Esophagus (tissue), 2 donors: ENCODE measurements around the gene GPR158. TPM values are rescaled to one million over a fixed set of nuclear protein-coding genes. Genes with fewer than 3 reads are reported as not detected.
"Not testable (repeated sequence)": the region's sequence is repeated elsewhere in the genome, so short reads cannot be mapped to it uniquely, and the experiment has no call there.

Experiments
- H3K27ac ChIP-seq, 2 donors: one replicate each; pipeline ENCODE4 v1.5.1; 2013; ENCODE audit warnings: low read depth in 2 of 2, mild to moderate bottlenecking in 2 of 2, inconsistent platforms in 1 of 2, low read length in 1 of 2, moderate library complexity in 1 of 2
- H3K27me3 ChIP-seq, 2 donors: one replicate each; pipeline ENCODE4 v1.6.1; 2013; ENCODE audit warnings: low read length in 2 of 2, control low read depth in 1 of 2, mild to moderate bottlenecking in 1 of 2; ENCODE audit not compliant: insufficient read depth in 2 of 2, control insufficient read depth in 1 of 2
- H3K36me3 ChIP-seq, 2 donors: one replicate each; pipeline ENCODE4 v1.6.1; 2013; ENCODE audit warnings: low read length in 1 of 2; ENCODE audit not compliant: control insufficient read depth in 2 of 2, insufficient read depth in 2 of 2
- H3K4me1 ChIP-seq, 2 donors: one replicate each; pipeline ENCODE4 v1.6.1; 2013; ENCODE audit warnings: low read length in 1 of 2; ENCODE audit not compliant: control insufficient read depth in 2 of 2, insufficient read depth in 2 of 2
- H3K4me3 ChIP-seq, 2 donors: one replicate each; pipeline ENCODE4 v1.5.1; 2013; ENCODE audit warnings: low read length in 2 of 2, mild to moderate bottlenecking in 2 of 2, low read depth in 1 of 2, moderate library complexity in 1 of 2
- H3K9me3 ChIP-seq, 2 donors: one replicate each; pipeline ENCODE4 v1.6.1; 2013; ENCODE audit warnings: mild to moderate bottlenecking in 2 of 2, low read depth in 1 of 2, low read length in 1 of 2, moderate library complexity in 1 of 2; ENCODE audit not compliant: control insufficient read depth in 2 of 2, insufficient read depth in 1 of 2
- WGBS, 2 donors: extraction: QIAGEN DNeasy Blood & Tissue Kit; methylation state at CpG; one replicate each; pipeline ENCODE4 v1.1.7; 2013; 5-methylcytosine and 5-hydroxymethylcytosine counted together
- polyA plus RNA-seq, 2 donors: library from polyadenylated mRNA; stranded (reverse); fragments of 200-250 nt; gene quantifications; one replicate each; pipeline ENCODE4 v1.2.3, GENCODE V29; 2013
- donor health status: healthy with polysubstance abuse.
- donor health status: Bipolar disorder and iron deficiency.

GPR158 gene
- polyA plus RNA-seq, 2 donors: under 0.01 TPM; not detected in 1

DNA sequence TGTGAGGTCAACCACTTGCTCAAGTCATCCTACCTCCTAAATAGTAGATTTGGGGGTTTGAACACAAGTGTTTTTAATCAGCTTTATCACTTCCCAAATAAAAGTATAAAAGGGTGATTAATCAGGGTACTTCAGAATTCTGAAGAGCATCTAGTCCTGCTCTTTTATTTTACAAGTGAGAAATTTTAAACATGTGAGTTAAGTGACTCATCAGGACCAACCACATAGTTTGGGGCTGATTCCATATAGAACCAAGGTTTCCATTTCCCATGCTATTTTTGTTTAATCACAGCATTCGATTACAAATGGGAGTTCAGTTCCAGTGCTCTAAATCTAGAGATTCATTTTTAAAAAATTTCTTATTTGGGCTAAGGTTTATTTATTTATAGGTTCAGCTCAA lies 113.4 kb downstream of the GPR158 start:
- Histone ChIP-seq H3K4me3 (no peak overlapping the region), H3K27me3 (no peaks in the 10 kb centered on the region), H3K36me3 (no peaks in the 10 kb centered on the region), H3K4me1 (no peaks in the 10 kb centered on the region), H3K27ac (no peak overlapping the region), H3K9me3 (peaks cover 0 to 2% of the 10 kb centered on the region in 2 donors)
- WGBS, 2 donors: 69 to 72% methylated on average over 1 of the region's 1 CpG

DNA sequence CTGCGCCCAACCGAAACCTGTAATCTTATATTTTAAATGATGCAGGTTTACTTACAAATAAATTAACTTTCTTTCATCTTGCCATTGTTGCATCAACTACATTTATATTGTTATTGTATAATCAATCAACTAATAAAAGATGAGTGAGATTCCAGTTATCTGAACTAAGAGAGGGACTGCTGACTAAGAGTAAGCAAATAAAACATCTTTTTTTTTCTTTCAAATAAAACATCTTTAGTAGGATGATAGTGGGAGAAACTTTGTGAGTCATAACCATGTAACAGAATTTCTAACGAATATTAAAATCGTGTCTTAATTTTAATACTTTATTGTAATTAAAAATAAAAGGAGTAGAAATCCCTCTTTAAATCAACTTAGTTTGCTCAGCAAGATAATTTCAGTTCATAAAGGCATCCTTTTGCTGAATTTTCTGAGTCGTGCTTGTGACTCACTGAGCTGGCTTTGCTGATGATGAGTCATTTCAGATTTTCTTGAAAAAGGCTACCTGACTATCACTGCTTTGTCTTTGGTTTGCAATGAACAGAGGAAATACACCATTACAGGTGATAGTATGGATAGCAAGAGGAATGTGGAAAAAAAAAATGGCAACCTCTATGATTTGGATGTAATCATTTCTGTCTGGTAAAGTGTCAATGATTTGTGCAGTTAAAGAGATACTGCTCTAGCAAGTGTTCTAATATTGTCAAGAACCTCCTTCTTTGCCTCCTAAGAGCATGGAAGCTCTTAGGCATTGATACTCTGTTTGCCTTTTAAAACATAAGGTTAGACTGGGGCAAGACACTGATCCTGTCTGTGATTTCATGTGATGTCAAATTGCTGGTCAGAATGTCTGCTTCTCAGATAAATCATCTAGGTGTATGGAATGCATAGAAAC lies 119.5 kb downstream of the GPR158 start:
- Histone ChIP-seq H3K27me3 (no peaks in the 10 kb centered on the region), H3K36me3 (no peaks in the 10 kb centered on the region), H3K4me3 (no peak overlapping the region), H3K4me1 (no peaks in the 10 kb centered on the region), H3K9me3 (no peaks in the 10 kb centered on the region), H3K27ac (no peak overlapping the region)
- WGBS, 2 donors: 59 to 66% methylated on average over 5 of the region's 5 CpGs

DNA sequence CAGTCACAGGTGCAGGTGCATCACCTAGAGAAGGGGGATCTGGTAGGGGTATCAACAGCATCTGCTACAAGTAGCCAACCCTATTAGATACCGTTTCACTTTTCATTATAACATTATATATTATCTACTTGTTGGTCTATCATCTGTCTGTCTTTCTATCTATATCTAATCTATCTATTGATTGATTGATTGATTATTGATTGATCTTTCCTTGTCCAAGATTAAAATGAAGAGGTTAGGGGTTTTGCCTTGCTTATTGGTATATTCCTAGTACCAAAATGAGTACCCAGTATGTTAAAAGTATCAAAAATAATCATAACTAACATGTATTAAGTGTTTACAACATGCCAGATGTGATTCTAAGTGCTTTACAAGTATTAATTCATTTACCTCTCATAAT lies 121.5 kb downstream of the GPR158 start:
- 63 to 73% methylated on average over 1 of the region's 1 CpG for WGBS, 2 donors

DNA sequence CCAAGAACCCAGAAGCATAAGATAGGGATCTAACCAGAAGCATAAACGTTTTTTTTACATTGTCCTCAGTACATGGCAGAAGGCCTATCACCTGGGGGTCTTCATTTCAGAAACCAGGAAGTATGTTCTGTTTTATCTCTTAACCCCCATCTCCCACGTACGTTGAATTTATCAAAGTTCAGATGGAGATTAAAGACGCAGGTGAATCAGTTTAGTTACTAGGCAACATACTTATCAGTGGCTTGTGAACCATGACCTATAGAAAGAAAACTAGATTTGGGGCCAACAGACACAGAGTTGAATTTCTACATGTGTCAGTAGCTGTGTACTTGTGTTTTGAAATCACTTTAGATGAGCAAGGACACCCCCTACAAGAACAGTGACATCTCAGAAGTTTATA lies 122.7 kb downstream of the GPR158 start:
- Histone ChIP-seq H3K4me3 (no peak overlapping the region), H3K27me3 (no peaks in the 10 kb centered on the region), H3K27ac (no peak overlapping the region), H3K4me1 (no peaks in the 10 kb centered on the region), H3K36me3 (no peaks in the 10 kb centered on the region), H3K9me3 (no peaks in the 10 kb centered on the region)
- 32 to 47% methylated on average over 4 of the region's 4 CpGs for WGBS, 2 donors

More for the DNA sequence above, 121.5 kb downstream of the GPR158 start:
- no peaks in the 10 kb centered on the region for H3K4me1 ChIP-seq
- H3K36me3 ChIP-seq: no peaks in the 10 kb centered on the region
- no peak overlapping the region for H3K4me3 ChIP-seq
- H3K27me3 ChIP-seq: no peaks in the 10 kb centered on the region
- no peak overlapping the region for H3K27ac ChIP-seq
- no peaks in the 10 kb centered on the region for H3K9me3 ChIP-seq

DNA sequence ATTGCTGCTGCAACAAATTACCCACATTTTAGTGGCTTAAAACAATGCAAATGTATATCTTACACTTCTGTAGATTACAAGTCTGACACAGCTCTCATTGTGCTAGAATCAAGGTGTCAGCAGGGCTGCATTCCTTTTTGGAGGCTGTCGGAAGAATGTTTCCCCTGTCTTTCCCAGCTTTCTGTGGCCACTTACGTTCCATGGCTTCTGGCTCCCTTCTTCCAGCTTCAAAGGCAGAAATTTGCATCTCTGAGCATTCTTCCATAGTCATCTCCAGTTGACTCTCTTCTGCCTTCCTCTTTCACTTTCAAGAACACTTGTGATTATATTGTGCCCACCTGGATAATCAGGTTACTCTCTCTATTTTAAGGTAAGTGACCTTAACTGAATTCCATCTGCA lies 125.3 kb downstream of the GPR158 start:
- no peak overlapping the region for H3K27ac ChIP-seq
- H3K36me3 ChIP-seq: no peaks in the 10 kb centered on the region
- H3K4me1 ChIP-seq: no peaks in the 10 kb centered on the region
- no peaks in the 10 kb centered on the region for H3K27me3 ChIP-seq
- WGBS, 2 donors: 60 to 72% methylated on average over 2 of the region's 2 CpGs
- no peaks in the 10 kb centered on the region for H3K9me3 ChIP-seq
- no peak overlapping the region for H3K4me3 ChIP-seq

DNA sequence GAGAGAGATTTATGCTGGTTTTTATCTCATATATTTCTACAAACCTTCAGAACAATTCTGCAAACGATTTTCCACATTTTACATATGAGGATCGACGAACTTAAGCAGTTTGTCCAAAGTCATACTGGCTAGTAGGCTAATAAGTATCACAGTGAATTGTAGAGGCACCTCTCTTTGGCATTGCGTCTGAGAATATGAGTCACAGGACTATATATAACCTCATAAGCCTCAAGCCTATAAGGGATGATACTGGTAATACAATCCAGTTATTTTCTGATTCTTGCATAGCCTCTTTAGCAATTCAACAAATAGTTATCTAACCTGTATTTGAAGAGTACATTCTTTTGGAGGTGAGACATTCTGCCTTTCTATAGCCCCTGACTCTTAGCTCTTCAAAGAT lies 129.8 kb downstream of the GPR158 start:
- Histone ChIP-seq H3K4me1 (no peaks in the 10 kb centered on the region), H3K4me3 (no peak overlapping the region), H3K27ac (no peak overlapping the region), H3K9me3 (no peaks in the 10 kb centered on the region), H3K36me3 (no peaks in the 10 kb centered on the region), H3K27me3 (no peaks in the 10 kb centered on the region)
- 73 to 82% methylated on average over 4 of the region's 4 CpGs for WGBS, 2 donors

DNA sequence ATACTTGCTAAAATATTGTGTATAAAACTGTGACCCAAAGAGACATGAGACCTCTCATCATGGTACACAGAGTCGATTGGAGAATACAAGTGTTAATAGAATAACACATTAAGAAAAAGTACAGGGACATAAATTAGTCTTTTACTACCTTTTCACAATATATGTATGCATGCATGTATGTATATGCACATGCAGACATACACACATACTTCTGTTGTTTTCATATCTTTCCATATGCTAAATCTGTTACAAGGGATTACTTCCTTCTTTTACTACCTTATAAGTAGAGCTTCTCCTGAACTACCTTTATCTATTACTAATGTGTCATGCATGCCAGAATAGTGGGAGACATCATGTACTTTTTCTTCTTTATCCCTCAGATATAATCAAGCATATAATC lies 131.6 kb downstream of the GPR158 start:
- 69 to 79% methylated on average over 1 of the region's 1 CpG for WGBS, 2 donors
- Histone ChIP-seq H3K4me1 (no peaks in the 10 kb centered on the region), H3K27ac (no peak overlapping the region), H3K4me3 (no peak overlapping the region), H3K27me3 (no peaks in the 10 kb centered on the region), H3K36me3 (no peaks in the 10 kb centered on the region), H3K9me3 (no peaks in the 10 kb centered on the region)

DNA sequence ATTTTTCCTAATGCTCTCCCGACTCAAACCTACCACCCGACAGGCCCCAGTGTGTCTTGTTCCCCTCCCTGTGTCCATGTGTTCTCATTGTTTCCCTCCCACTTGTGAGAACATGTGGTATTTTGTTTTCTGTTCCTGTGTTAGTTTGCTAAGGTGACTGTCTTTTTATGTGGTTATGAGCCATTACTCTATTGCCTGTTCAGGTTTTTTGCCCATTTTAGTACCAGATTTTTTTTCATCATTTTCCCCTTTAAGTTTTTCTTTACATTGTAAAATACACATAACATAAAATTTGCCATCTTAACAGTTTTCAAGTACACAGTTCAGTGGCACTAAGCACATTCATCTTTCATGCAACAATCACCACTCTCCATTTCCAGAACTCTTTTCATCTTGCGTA lies 133.5 kb downstream of the GPR158 start:
- H3K27ac ChIP-seq: no peak overlapping the region
- no peaks in the 10 kb centered on the region for H3K4me1 ChIP-seq
- no peaks in the 10 kb centered on the region for H3K36me3 ChIP-seq
- no peaks in the 10 kb centered on the region for H3K27me3 ChIP-seq
- H3K9me3 ChIP-seq: no peaks in the 10 kb centered on the region
- no peak overlapping the region for H3K4me3 ChIP-seq
- WGBS, 2 donors: 62 to 82% methylated on average over 2 to 3 of the region's 3 CpGs

DNA sequence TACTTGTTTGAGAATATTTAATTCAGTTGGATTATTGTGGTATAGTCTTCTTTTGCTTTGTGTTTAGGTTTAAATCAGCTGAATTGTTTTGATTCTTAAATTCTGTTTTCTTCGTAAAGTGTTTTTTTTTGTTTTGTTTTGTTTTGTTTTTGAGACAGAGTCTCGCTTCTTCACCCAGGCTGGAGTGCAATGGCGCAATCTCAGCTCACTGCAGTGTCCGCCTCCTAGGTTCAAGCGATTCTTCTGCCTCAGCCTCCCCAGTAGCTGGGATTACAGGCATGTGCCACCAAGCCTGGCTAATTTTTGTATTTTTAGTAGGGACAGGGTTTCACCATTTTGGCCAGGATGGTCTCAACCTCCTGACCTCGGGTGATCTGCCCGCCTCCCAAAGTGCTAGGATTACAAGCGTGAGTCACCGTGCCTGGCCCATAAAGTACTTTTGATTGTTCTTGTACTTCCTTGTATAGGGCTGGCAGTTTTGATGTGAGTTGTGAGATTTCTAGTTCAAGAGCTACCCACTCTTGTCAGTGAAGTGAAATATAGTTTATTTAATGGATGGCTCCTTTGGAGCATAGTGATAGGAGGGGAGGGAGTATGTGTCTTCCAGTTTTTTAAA lies 142.9 kb downstream of the GPR158 start:
- not testable (repeated sequence) for H3K36me3 ChIP-seq, H3K27me3 ChIP-seq, H3K4me3 ChIP-seq, H3K9me3 ChIP-seq, H3K27ac ChIP-seq, H3K4me1 ChIP-seq
- 79 to 84% methylated on average over 9 of the region's 9 CpGs for WGBS, 2 donors

DNA sequence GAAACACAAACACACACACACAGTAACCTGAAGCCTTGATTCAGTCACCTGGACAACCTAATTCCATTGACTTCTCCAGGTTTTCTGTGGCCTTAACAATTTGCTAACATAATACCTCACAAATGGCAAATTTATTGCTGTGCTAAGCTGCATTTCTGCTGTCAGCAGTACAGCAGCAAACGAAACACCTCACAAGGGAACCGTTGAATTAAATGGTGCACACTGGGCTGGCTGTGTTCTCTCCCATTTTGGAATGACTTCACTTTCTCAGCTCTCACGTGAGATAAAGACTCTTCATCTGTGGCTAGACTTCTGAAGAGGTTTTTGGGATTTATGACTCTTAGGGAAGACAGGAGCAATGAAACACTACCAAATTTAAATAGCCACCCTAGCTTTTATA lies 152.5 kb downstream of the GPR158 start:
- 50 to 59% methylated on average over 3 of the region's 3 CpGs for WGBS, 2 donors
- no peak overlapping the region for H3K27ac ChIP-seq
- H3K9me3 ChIP-seq: no peaks in the 10 kb centered on the region
- no peaks in the 10 kb centered on the region for H3K36me3 ChIP-seq
- no peaks in the 10 kb centered on the region for H3K4me1 ChIP-seq
- H3K27me3 ChIP-seq: no peaks in the 10 kb centered on the region
- H3K4me3 ChIP-seq: no peak overlapping the region
